Panc1 (cell line): ENCODE measurements around the gene ZNF77. TPM values are rescaled to one million over a fixed set of nuclear protein-coding genes. Genes with fewer than 3 reads are reported as not detected.

Experiments
- ATAC-seq: fragments of 200-7000 bp; cut with Tn5 transposase; 2 replicates; pipeline ENCODE4 v1.9.1; 2020; ENCODE audit warnings: mild to moderate bottlenecking, moderate library complexity
- BruUV-seq: library from RNA; stranded (reverse); fragments of 400-500 nt; replicated peaks from 2 replicates; lab custom pipeline; 2021; lab: Mats Ljungman, UMichigan
- CTCF ChIA-PET: fragments of 300-600 bp; sonication (Branson Sonifier 250); formaldehyde crosslinking; loops from one replicate; lab custom pipeline; 2022; ENCODE audit warnings: antibody characterized with exemption; lab: Charles Lee
- POLR2A ChIA-PET: fragments of 300-600 bp; sonication (Branson Sonifier 250); formaldehyde crosslinking; loops from one replicate; lab custom pipeline; 2022; ENCODE audit warnings: antibody characterized with exemption; lab: Charles Lee
- DNase-seq: peaks from one replicate; pipeline ENCODE4 v3.0.0-alpha.2; 2010; ENCODE audit warnings: low read depth, low spot score
- H3K27ac ChIP-seq: 2 replicates; pipeline ENCODE4 v1.5.1; 2011; ENCODE audit warnings: mild to moderate bottlenecking, low read length, inconsistent platforms
- H3K27me3 ChIP-seq: fragments of 200-500 bp; sonication (Bioruptor generic); 2 replicates; pipeline ENCODE4 v1.6.0; 2014; ENCODE audit warnings: low read length, inconsistent platforms; ENCODE audit not compliant: control insufficient read depth, insufficient read depth
- H3K36me3 ChIP-seq: fragments of 200-500 bp; sonication (Bioruptor generic); 2 replicates; pipeline ENCODE4 v1.5.1; 2014; ENCODE audit warnings: inconsistent platforms, mild to moderate bottlenecking, low read length, moderate library complexity; ENCODE audit not compliant: control insufficient read depth, insufficient read depth
- H3K4me1 ChIP-seq: 2 replicates; pipeline ENCODE4 v1.5.1; 2011; ENCODE audit warnings: inconsistent platforms, mild to moderate bottlenecking, low read length, moderate library complexity; ENCODE audit not compliant: control insufficient read depth, insufficient read depth
- H3K4me3 ChIP-seq, 2 experiments: 2 replicates each; pipeline ENCODE4 v1.5.1; 2011 to 2012; ENCODE audit warnings: low read depth in 2 of 2, low read length in 2 of 2, mild to moderate bottlenecking in 2 of 2, inconsistent platforms in 1 of 2, moderate library complexity in 1 of 2
- H3K9me3 ChIP-seq: fragments of 200-500 bp; sonication (Bioruptor generic); 2 replicates; pipeline ENCODE4 v1.5.1; 2014; ENCODE audit warnings: low read depth, mild to moderate bottlenecking, inconsistent platforms, low read length, moderate library complexity; ENCODE audit not compliant: control insufficient read depth, insufficient read depth
- CTCF ChIP-seq: fragments of 450-650 bp; IDR thresholded peaks from 2 replicates; pipeline ENCODE4 v1.5.1; 2017; ENCODE audit warnings: mild to moderate bottlenecking
- POLR2AphosphoS5 ChIP-seq: IDR thresholded peaks from 2 replicates; pipeline ENCODE4 v1.6.1; 2012; ENCODE audit warnings: mild to moderate bottlenecking, low read depth, low read length, moderate library complexity
- REST ChIP-seq, 2 experiments: IDR thresholded peaks; 2 replicates each; pipeline ENCODE4 v1.6.1; 2011 to 2012; ENCODE audit warnings: low read depth in 2 of 2, control low read depth in 1 of 2, low read length in 1 of 2, mild to moderate bottlenecking in 1 of 2, moderate library complexity in 1 of 2; ENCODE audit not compliant: insufficient read depth in 1 of 2
- SIN3A ChIP-seq: IDR thresholded peaks from 2 replicates; pipeline ENCODE4 v1.6.1; 2012; ENCODE audit warnings: low read depth, mild to moderate bottlenecking, low read length, moderate library complexity, borderline replicate concordance; ENCODE audit not compliant: insufficient read depth
- TCF7L2 ChIP-seq: IDR thresholded peaks from 2 replicates; pipeline ENCODE4 v1.6.1; 2011; ENCODE audit warnings: mild to moderate bottlenecking, low read depth, low read length, inconsistent platforms
- in situ Hi-C: cut with HindIII; loops from 2 replicates; pipeline ENCODE4 v1.10.0; 2016; ENCODE audit warnings: low sequenced_read_pairs, low pct_unique_long_range_greater_than_20kb
- intact Hi-C: fragments of 100-400 bp; cut with micrococcal nuclease; formaldehyde crosslinking; loops from one replicate; pipeline ENCODE4 v1.10.0; 2022; ENCODE audit not compliant: unreplicated experiment
- total RNA-seq: library from RNA; stranded (reverse); gene quantifications from one replicate; pipeline ENCODE4 v1.2.1, GENCODE V29; 2021; ENCODE audit not compliant: unreplicated experiment

The ZNF77 gene
- total RNA-seq, 1 experiment from 2014 or later: 4.5 TPM

GRCh38 chr19:2981898-2982297, 37.1 kb upstream of the ZNF77 start:
- Histone ChIP-seq H3K9me3 (no peaks in the 10 kb centered on the region), H3K27ac (no peak overlapping the region), H3K4me3 (no peak overlapping the region), H3K4me1 (peaks cover 9% of the 10 kb centered on the region), H3K36me3 (no peaks in the 10 kb centered on the region), H3K27me3 (no peaks in the 10 kb centered on the region)
- in situ Hi-C loops: no loop called here
- no TSS peak for BruUV-seq
- DNase-seq: no peak
- ChIA-PET CTCF (no interaction called here), POLR2A (no interaction called here)
- TF ChIP-seq REST (IDR thresholded peaks at IDR 0.05; ENCODE audit: insufficient read depth in 1 of 2, low read depth in 2 of 2, low read length in 1 of 2): no peak
- TF ChIP-seq SIN3A: no peak
- no peak for TF ChIP-seq CTCF
- no peak for TF ChIP-seq TCF7L2
- TF ChIP-seq POLR2AphosphoS5: no peak
- no peak for ATAC-seq
- intact Hi-C loops: no loop called here

- ChIA-PET CTCF (no interaction called here), POLR2A (no interaction called here)
- Histone ChIP-seq H3K36me3 (no peaks in the 10 kb centered on the region), H3K27me3 (no peaks in the 10 kb centered on the region), H3K4me1 (peaks cover 15% of the 10 kb centered on the region), H3K4me3 (no peak overlapping the region), H3K9me3 (no peaks in the 10 kb centered on the region), H3K27ac (no peak overlapping the region)
- DNase-seq (no peak), ATAC-seq (no peak)
- in situ Hi-C loops (no loop called here), intact Hi-C loops (no loop called here)
- no TSS peak for BruUV-seq
- TF ChIP-seq CTCF (no peak), REST (IDR thresholded peaks at IDR 0.05; ENCODE audit: insufficient read depth in 1 of 2, low read depth in 2 of 2, low read length in 1 of 2) (no peak), TCF7L2 (no peak), SIN3A (no peak), POLR2AphosphoS5 (no peak)
Observed at GRCh38 chr19:2978772-2979171, 34.0 kb upstream of the ZNF77 start.
